Fibroblast of peridontal ligament (primary cell): ENCODE measurements around the gene ESYT1.
"Not testable (repeated sequence)": the region's sequence is repeated elsewhere in the genome, so short reads cannot be mapped to it uniquely, and the experiment has no call there.

Source experiments
- DNase-seq: peaks from one replicate; pipeline ENCODE4 v3.0.0-alpha.2; 2010; ENCODE audit errors: extremely low read depth

ESYT1 gene

DNA sequence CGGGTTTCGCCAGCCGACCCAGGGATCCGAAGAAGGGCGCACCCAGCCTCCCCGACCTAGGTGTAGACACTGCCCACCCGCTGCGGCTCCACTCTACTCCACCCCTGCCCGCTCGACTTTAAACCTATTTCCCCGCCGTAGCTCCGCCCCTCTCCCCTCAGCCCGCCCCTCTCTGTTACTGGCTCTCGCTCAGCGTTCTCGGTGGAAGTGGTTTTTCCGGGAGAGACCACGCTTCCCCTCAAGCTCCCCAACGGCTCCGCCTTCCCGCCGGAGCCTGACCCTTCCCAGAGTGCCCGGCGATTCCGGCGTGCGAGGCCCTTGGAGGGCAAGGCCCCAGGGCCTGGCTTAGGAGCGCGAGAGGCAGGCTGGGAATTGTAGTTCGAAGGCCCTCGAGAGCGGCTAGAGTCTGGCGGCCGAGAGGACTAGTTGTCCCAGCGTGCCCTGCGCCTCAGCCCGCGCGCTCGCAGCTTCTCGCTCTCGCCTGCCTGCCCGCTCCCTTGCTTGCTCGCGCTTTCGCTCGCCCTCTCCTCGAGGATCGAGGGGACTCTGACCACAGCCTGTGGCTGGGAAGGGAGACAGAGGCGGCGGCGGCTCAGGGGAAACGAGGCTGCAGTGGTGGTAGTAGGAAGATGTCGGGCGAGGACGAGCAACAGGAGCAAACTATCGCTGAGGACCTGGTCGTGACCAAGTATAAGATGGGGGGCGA is 23.8 kb upstream of the ESYT1 start, which contains the start of gene PA2G4:
Gene PA2G4, plus strand, starts transcription at position 451 of the 706 bp plus-strand sequence. Its CDS starts 179 bp downstream, at position 630.
- peak; percentile 97 for DNase-seq

GRCh38 chr12:56104815-56105608 is 23.1 kb upstream of the ESYT1 start:
- DNase-seq, result peak; percentile 10

DNA sequence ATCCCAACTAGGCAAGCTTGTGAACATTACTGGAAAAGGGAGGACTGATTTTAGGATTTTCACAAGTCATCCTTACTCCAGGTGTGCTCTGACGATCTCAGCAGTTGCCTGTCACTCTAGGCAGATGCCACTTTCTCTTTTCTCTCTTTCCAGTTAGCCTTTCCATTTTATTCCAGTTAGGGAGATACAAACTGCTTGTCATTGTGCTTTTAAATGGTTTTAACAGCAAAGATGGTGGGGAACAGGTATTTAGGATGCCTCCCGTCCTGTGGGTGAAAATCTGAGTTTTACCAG is 22.5 kb upstream of the ESYT1 start:
- DNase-seq, result no peak

GRCh38 chr12:56107242-56107641 is 20.8 kb upstream of the ESYT1 start:
- DNase-seq, result no peak

- no peak for DNase-seq
These were observed 17.5 kb upstream of the ESYT1 start for GRCh38 chr12:56110571-56110970.

- no peak for DNase-seq
These were observed 14.0 kb upstream of the ESYT1 start for GRCh38 chr12:56114084-56114483.

DNA sequence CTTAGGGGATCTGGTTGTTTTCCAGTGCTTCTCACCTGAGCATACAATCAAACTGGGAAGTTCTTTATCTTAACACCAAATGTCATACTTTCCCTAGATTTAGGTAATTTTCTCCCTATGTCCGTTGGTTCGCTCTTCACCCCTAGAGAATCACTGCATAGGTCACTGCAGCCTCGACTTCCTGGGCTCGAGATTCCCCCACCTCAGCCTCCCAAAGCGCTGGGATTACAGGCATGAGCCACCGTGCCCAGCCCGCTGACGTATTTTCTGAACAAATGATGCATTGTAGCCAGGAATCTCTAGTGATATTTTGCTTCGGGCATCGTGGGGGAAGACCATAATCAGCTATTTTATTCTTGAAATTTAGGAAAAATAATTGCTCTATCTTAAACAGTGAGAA is 12.7 kb upstream of the ESYT1 start:
- DNase-seq, result peak; percentile 29

DNA sequence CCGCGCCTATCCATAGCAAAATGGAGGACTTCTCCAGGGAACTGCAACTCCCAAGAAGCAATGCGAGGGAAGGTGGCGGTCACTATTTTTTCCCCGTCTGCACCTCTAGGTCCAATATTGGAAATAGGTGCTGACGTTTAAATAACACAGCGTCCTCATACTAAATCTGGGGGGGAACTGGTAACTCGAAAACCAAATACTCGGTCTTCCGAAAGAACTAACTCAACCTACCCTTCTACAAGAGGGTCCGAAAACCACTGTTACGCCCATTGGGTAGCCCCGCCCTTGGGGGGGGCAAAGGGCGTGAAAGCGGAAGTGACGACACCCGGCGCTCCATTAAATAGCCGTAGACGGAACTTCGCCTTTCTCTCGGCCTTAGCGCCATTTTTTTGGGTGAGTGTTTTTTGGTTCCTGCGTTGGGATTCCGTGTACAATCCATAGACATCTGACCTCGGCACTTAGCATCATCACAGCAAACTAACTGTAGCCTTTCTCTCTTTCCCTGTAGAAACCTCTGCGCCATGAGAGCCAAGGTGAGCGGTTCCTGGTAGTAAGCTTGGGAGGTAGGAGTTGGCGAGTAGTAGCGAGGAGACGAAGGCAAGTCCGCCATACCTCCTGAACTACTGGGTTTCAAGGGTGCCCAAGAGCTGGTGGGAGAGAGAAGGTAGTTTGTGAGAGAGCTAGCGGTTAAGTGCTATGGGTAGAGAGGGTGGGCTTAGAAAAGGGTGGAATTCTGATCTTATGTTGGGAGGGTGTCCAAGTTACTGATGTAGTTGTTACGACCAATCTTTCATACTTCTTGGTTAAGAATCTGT is 11.6 kb upstream of the ESYT1 start, which contains the start of gene RPL41:
Gene RPL41, plus strand, starts transcription at position 367 of the 815 bp plus-strand sequence.
- peak; percentile 95 for DNase-seq

- DNase-seq, result not testable (repeated sequence)
These were observed 10.9 kb upstream of the ESYT1 start for GRCh38 chr12:56117082-56117706.

DNA sequence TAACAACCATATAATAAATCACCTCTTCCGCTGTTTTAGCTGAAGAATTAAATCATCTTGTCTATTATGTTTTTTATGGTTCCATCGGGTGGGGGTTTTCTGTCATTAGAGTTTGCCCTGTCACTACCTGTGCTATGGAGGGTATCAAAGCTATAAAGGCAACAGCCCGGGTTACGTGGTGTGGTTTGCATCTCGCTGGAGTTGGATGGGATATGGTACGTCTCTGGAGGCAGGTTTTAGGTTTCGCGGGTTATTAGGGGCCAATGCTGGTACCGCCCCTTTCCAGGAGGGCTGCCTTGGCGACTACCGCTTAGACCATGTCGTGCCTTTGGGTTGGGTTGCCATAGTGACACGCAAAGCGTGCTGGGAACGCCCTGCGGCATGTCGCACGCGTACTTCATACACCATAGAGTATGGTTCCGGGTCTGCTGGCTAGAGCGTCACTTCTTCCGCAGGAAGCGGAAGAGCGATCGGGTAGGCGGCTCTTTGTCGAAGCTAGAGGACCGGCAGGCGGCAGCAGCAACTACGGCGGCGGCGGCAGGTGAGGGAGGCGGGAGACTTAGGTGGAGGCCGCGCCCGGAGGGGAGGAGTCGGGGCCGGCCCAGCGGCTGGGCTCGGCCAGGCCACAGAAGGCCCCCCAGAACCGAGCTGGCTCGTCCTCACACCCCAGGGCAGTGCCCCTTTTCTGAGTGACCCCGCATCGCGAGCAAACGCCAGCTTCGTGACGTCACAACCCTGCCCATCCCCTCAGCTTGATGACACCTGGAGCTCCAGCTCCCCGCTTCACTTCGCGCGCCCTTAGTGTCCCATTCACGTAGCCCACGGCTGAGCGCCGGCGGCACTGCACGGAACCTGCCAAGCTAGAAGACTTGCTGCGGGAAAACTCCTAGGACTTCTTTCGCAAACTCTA is 10.0 kb upstream of the ESYT1 start, which contains the start of gene ZC3H10:
Gene ZC3H10, plus strand, starts transcription at position 489 of the 910 bp plus-strand sequence. CDS start 2,297 bp downstream, outside the sequence.
- peak; percentile 99 for DNase-seq

DNA sequence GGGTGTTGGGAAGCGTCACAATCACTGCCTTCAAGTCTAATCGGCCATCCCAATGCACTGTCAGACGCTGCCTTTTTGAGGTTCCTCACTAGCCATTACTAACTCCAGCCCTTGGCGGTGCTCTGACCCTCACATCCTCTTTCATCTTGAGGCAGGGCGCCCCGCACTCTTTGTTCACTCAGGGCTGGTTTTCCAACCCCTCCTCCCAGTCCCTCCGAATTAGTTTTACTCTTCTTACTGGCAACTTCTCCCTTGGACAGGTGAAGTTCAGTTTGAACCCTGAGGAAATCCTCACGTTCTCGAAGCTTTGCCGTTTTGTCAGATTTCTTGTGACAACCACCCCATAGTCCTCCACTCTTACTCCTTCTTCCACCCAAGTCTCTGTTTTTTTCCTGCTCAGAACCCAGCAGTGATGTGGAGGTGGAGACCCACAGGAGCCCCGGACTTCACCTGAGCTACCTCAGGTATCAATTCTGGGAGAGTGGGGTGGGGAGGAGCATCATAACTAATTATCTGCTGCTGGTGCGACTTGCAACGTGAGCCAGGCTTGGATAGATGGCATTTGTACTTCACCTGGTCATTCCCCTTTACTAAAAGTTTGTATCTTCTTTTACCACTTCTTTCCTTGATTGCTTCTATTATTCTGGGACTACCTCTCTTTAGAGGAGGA is 9.2 kb upstream of the ESYT1 start:
- no peak for DNase-seq

DNA sequence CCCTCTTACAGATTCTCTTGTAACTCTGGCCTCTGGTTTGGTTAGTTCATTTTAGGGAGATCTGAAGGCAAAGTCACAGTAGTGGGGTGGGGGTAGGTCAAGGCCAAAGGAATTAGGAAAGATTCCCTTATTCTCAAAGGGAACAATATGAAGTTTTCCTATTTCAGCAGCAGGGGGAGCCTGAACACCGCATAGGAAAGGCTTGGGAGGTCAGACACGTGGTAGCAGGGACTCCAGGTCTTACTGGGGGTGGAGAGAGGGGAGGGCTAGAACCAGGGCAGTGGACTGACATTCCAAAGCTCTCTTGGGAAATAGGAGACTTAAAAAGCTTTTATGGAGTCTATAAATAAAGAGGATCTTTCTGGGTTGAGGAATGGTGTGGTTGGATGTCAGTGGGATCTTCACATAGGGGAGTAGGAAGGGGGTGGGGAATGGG is 8.7 kb upstream of the ESYT1 start:
- DNase-seq, result peak; percentile 94

DNA sequence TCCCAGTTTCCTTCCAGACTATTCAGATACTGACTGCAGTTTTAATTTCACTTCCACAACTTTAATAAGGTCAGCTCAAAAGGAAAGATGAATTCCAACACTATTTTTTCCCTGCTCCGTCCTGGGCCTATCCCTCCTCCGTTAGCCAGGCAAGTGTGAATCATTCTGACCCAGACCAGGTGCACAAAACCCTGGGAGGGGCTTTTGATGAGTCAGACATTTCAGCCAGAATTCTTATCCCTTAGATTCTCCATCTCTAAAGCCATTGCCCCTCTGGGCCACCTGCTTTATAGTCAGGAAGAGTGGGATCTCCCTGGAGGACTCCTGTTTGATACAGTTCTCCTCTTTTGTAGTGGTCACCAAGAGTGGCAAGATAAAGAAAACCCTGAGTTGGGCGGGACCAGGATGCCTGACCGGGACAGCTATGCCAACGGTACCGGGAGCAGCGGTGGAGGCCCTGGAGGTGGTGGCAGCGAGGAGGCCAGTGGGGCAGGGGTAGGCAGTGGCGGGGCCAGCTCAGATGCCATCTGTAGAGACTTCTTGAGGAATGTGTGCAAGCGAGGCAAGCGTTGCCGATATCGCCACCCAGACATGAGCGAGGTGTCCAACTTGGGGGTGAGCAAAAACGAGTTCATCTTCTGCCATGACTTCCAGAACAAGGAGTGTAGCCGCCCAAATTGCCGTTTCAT is 7.8 kb upstream of the ESYT1 start:
- no peak for DNase-seq

DNA sequence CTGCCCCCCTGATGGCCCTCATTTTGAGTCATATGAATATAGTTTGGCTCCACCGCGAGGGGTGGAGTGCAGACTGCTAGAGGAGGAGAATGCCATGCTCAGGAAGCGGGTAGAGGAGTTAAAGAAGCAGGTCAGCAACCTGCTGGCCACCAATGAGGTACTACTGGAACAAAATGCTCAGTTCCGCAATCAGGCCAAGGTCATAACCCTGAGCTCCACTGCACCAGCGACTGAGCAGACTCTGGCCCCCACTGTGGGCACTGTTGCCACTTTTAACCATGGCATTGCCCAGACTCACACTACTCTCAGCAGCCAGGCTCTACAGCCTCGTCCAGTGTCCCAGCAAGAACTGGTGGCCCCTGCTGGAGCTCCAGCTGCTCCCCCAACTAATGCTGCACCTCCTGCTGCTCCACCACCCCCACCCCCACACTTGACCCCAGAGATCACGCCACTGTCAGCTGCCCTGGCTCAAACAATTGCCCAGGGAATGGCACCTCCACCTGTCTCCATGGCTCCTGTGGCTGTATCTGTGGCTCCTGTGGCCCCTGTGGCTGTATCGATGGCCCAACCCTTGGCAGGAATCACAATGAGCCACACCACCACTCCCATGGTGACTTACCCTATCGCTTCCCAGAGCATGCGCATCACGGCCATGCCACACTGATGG is 6.7 kb upstream of the ESYT1 start:
- DNase-seq, result no peak

DNA sequence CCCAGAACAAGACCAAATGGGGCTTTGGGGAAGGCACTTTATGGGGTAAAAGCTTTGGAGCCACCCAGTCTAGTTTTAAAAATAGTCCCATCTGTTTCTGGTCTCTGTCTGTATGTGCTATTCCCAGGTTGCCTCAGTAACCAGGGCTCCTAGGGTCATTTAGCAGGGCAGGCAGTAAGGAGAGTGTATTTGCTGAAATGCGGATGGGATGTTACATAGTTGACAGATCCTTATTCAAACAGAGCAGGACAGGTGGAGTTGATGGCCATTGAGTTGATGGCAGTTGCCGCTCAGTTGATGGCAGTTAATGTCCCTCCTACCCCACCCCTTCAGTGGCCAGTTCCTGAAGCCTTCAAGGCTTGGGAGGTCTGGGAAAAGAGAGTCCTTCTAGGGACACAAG is 5.4 kb upstream of the ESYT1 start:
- no peak for DNase-seq

DNA sequence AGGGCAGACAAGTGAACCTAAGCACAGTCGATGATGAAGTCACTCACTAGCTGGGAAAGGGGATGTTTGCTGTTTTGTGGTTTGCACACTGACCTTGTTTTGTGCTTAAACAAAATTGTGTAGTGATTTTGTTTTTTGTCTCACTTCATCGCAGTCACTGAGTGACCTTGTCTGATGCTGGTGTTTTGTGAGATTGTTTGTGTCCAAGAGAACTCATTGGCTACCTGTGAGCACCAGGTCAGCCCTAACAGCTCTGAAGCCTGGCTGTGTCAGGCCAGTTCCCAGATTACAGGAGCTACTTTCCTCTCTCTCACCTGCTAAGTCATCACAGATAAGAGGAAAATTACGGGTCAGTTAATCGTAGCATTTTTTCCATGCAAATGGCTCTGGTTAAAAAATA is 3.9 kb upstream of the ESYT1 start:
- no peak for DNase-seq

- DNase-seq, result no peak
These were observed 1.3 kb upstream of the ESYT1 start for GRCh38 chr12:56126732-56127239.

GRCh38 chr12:56127485-56127887 is 581 bp upstream of the ESYT1 start:
- no peak for DNase-seq
